PC-3 (cell line): ENCODE results near the gene ANO4. TPM values are rescaled to one million over a fixed set of nuclear protein-coding genes. Genes with fewer than 3 reads are reported as not detected.
A peak's percentile ranks its signal among the peaks of the same experiment; 100 is the strongest.

ENCODE experiments used
- ATAC-seq: fragments of 200-7000 bp; cut with Tn5 transposase; 2 replicates; pipeline ENCODE4 v1.9.1; 2020; ENCODE audit warnings: mild to moderate bottlenecking, moderate library complexity
- BruUV-seq: library from RNA; stranded (reverse); fragments of 400-500 nt; replicated peaks from 2 replicates; lab custom pipeline; 2021; lab: Mats Ljungman, UMichigan
- CTCF ChIA-PET: fragments of 300-600 bp; sonication (Branson Sonifier 250); formaldehyde crosslinking; loops from one replicate; lab custom pipeline; 2022; ENCODE audit warnings: antibody characterized with exemption; lab: Charles Lee
- POLR2A ChIA-PET: fragments of 300-600 bp; sonication (Branson Sonifier 250); formaldehyde crosslinking; loops from one replicate; lab custom pipeline; 2022; ENCODE audit warnings: antibody characterized with exemption; ENCODE audit not compliant: unreplicated experiment; lab: Charles Lee
- DNase-seq: peaks from one replicate; pipeline ENCODE4 v3.0.0-alpha.2; 2015
- H2AFZ ChIP-seq: fragments of 300-600 bp; sonication (generic); 2 replicates; pipeline ENCODE4 v1.6.0; 2016; ENCODE audit warnings: antibody characterized with exemption, low read length
- H3F3A ChIP-seq: fragments of 300-600 bp; sonication (generic); one replicate; pipeline ENCODE4 v1.6.0; 2017; ENCODE audit warnings: antibody characterized with exemption, low read length, control low read depth, mild to moderate bottlenecking; ENCODE audit not compliant: unreplicated experiment
- H3K27ac ChIP-seq: fragments of 300-600 bp; sonication (generic); 2 replicates; pipeline ENCODE4 v1.5.1; 2016; ENCODE audit warnings: mild to moderate bottlenecking, low read length
- H3K27me3 ChIP-seq: fragments of 300-600 bp; sonication (generic); 2 replicates; pipeline ENCODE4 v1.6.1; 2016; ENCODE audit warnings: low read length, mixed read lengths
- H3K36me3 ChIP-seq: fragments of 300-600 bp; sonication (generic); 2 replicates; pipeline ENCODE4 v1.6.1; 2016; ENCODE audit warnings: low read depth, mixed run types, low read length, mixed read lengths
- H3K4me1 ChIP-seq: fragments of 300-600 bp; sonication (generic); 2 replicates; pipeline ENCODE4 v1.5.1; 2016; ENCODE audit warnings: low read length; ENCODE audit not compliant: insufficient read depth
- H3K4me2 ChIP-seq: fragments of 300-600 bp; sonication (generic); 2 replicates; pipeline ENCODE4 v1.6.0; 2016; ENCODE audit warnings: low read length
- H3K4me3 ChIP-seq: fragments of 300-600 bp; sonication (generic); 2 replicates; pipeline ENCODE4 v1.5.1; 2016; ENCODE audit warnings: mild to moderate bottlenecking, low read length, mixed read lengths
- H3K79me2 ChIP-seq: fragments of 300-600 bp; sonication (generic); 2 replicates; pipeline ENCODE4 v1.6.1; 2017; ENCODE audit warnings: low read length, mixed read lengths
- H3K9ac ChIP-seq: fragments of 300-600 bp; sonication (generic); 2 replicates; pipeline ENCODE4 v1.6.0; 2016; ENCODE audit warnings: mild to moderate bottlenecking, low read length
- H3K9me2 ChIP-seq: fragments of 300-600 bp; sonication (generic); replicated peaks from 2 replicates; pipeline ENCODE4 v1.6.1; 2016; ENCODE audit warnings: mixed run types, low read length, mixed read lengths
- H3K9me3 ChIP-seq: fragments of 300-600 bp; sonication (generic); 2 replicates; pipeline ENCODE4 v1.6.1; 2016; ENCODE audit warnings: low read length, mixed read lengths
- H4K20me1 ChIP-seq: fragments of 300-600 bp; sonication (generic); 2 replicates; pipeline ENCODE4 v1.6.1; 2016; ENCODE audit warnings: low read length, mixed read lengths
- EZH2 ChIP-seq: fragments of 300-600 bp; sonication (generic); IDR thresholded peaks from one replicate; pipeline ENCODE4 v1.6.1; 2017; ENCODE audit warnings: antibody characterized with exemption, mild to moderate bottlenecking, low read length; ENCODE audit not compliant: unreplicated experiment
- EZH2phosphoT487 ChIP-seq: fragments of 300-600 bp; sonication (generic); IDR thresholded peaks from 2 replicates; pipeline ENCODE4 v1.6.1; 2018; ENCODE audit warnings: mild to moderate bottlenecking, antibody characterized with exemption, low read length, borderline replicate concordance
- intact Hi-C: fragments of 100-400 bp; cut with micrococcal nuclease; formaldehyde crosslinking; loops from 2 replicates; pipeline ENCODE4 v1.9.0; 2023
- total RNA-seq: library from RNA; depleted of rRNA; stranded (reverse); fragments of >200 nt; gene quantifications from 2 replicates; pipeline ENCODE4 v1.2.3, GENCODE V29; 2014
- TF ChIP-seq, protein P1 (sequence below): fragments of 300-600 bp; sonication (generic); conservative IDR thresholded peaks from 2 replicates; pipeline ENCODE4 v1.5.1; 2017; ENCODE audit warnings: antibody characterized with exemption, low read depth, mild to moderate bottlenecking, low read length

The ANO4 gene
- total RNA-seq, 1 experiment from 2014 or later = not detected

DNA sequence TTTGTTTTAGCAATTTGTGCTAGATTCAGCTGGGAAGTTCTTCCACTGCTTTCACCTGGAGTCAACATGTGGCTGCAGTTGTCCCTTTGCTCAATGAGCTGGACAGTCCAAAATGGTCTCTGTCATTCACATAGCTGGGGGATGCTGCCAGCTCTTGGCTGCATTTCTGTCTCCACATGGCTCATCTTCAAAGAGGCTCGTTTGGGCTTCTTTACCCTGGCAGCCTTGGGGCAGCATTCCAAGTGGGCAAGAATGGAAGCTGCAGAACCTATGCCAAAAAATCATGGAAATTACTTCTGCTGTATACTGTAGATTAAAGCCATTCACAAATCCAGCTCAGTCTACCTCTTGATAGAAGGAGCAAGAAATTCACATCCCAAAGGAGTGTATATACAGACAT lies 216.3 kb downstream of the ANO4 start:
- no peaks in the 10 kb centered on the region for H3K27me3 ChIP-seq
- no peak overlapping the region for H3K4me2 ChIP-seq
- H3K27ac ChIP-seq = no peak overlapping the region
- no peak for TF ChIP-seq EZH2
- TF ChIP-seq, protein P1, sequence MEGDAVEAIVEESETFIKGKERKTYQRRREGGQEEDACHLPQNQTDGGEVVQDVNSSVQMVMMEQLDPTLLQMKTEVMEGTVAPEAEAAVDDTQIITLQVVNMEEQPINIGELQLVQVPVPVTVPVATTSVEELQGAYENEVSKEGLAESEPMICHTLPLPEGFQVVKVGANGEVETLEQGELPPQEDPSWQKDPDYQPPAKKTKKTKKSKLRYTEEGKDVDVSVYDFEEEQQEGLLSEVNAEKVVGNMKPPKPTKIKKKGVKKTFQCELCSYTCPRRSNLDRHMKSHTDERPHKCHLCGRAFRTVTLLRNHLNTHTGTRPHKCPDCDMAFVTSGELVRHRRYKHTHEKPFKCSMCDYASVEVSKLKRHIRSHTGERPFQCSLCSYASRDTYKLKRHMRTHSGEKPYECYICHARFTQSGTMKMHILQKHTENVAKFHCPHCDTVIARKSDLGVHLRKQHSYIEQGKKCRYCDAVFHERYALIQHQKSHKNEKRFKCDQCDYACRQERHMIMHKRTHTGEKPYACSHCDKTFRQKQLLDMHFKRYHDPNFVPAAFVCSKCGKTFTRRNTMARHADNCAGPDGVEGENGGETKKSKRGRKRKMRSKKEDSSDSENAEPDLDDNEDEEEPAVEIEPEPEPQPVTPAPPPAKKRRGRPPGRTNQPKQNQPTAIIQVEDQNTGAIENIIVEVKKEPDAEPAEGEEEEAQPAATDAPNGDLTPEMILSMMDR = no peak
- TF ChIP-seq EZH2phosphoT487 = no peak
- H3K9me3 ChIP-seq = peaks cover 19% of the 10 kb centered on the region; the same call in 1 of the 2 replicates
- no peak overlapping the region for H3K9ac ChIP-seq
- no peaks in the 10 kb centered on the region for H3K9me2 ChIP-seq
- no peaks in the 10 kb centered on the region for H3K4me1 ChIP-seq
- no peak for DNase-seq
- ChIA-PET POLR2A (no interaction called here), CTCF (no interaction called here)
- no peak overlapping the region for H3K4me3 ChIP-seq
- H2AFZ ChIP-seq = no peak overlapping the region
- H4K20me1 ChIP-seq = no peaks in the 10 kb centered on the region
- ATAC-seq = no peak
- no peaks in the 10 kb centered on the region for H3K36me3 ChIP-seq
- no TSS peak for BruUV-seq
- H3F3A ChIP-seq = no peaks in the 10 kb centered on the region
- H3K79me2 ChIP-seq = no peaks in the 10 kb centered on the region
- intact Hi-C loops = no loop called here

DNA sequence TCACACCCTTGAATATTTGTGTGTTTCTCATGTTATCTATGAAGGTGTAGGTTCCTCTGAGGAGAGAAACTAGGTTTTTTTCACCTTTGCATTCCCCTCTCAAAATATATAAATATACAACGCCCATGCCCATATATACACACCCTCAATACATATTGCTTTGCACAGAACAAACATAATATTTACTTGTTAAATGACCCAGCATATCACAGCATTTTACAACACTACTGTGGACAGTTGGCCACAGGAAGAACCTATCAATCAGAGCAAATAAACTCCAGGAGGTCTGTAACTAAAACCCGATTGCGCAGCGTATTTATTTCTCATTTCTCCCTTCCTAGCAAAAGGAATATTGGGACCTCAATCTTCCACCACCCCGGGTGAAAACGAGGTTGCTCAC lies 219.4 kb downstream of the ANO4 start:
- DNase-seq = peak; percentile 40
- no peak overlapping the region for H3K4me3 ChIP-seq
- H3K36me3 ChIP-seq = no peaks in the 10 kb centered on the region
- CTCF ChIA-PET = no interaction called here
- no peak for ATAC-seq
- POLR2A ChIA-PET = no interaction called here
- intact Hi-C loops = no loop called here
- no peaks in the 10 kb centered on the region for H3F3A ChIP-seq
- H3K9ac ChIP-seq = no peak overlapping the region
- H3K4me1 ChIP-seq = peaks cover 12% of the 10 kb centered on the region
- peak overlapping the region; percentile 42; the same call in 1 of the 2 replicates for H2AFZ ChIP-seq
- 0 out of 2 replicates have a peak overlapping the region, but pooled peaks have one; percentile 24 for H3K4me2 ChIP-seq
- TF ChIP-seq EZH2 (no peak), EZH2phosphoT487 (no peak)
- TF ChIP-seq, protein P1 = no peak
- no peaks in the 10 kb centered on the region for H3K9me2 ChIP-seq
- BruUV-seq = no TSS peak
- H3K9me3 ChIP-seq = peaks cover 17% of the 10 kb centered on the region; the same call in 1 of the 2 replicates
- H3K27ac ChIP-seq = no peak overlapping the region
- H4K20me1 ChIP-seq = no peaks in the 10 kb centered on the region
- H3K79me2 ChIP-seq = no peaks in the 10 kb centered on the region
- no peaks in the 10 kb centered on the region for H3K27me3 ChIP-seq

DNA sequence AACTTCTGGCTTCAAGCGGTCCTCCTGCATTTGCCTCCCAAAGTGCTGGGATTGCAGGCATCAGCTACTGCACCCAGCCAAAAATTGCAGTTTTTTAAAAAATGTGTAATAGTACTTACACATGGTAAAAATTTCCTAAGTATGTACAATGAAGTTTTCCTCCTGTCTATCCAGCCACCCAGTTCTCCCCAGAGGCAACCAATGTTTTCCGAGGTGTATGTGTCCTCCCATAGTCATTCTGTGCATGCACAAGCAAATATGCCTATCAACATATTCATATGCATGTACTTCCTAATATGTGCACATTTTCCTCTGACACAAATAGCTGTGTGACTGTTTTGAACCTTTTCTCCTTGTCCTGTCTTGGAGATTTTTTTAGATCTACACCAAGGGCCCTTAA lies 220.5 kb downstream of the ANO4 start:
- H3K27me3 ChIP-seq = no peaks in the 10 kb centered on the region
- no peaks in the 10 kb centered on the region for H4K20me1 ChIP-seq
- ATAC-seq (no peak), DNase-seq (no peak)
- H3K36me3 ChIP-seq = no peaks in the 10 kb centered on the region
- no TSS peak for BruUV-seq
- no peak overlapping the region for H3K4me2 ChIP-seq
- POLR2A ChIA-PET = no interaction called here
- 0 out of 2 replicates have a peak, but pooled peaks cover 7% of the 10 kb centered on the region for H3K9me3 ChIP-seq
- no peaks in the 10 kb centered on the region for H3K9me2 ChIP-seq
- CTCF ChIA-PET = no interaction called here
- H3K79me2 ChIP-seq = no peaks in the 10 kb centered on the region
- H3K4me1 ChIP-seq = peaks cover 22% of the 10 kb centered on the region
- no peak overlapping the region for H3K9ac ChIP-seq
- no peak overlapping the region for H3K4me3 ChIP-seq
- H3K27ac ChIP-seq = no peak overlapping the region
- no peak for TF ChIP-seq EZH2
- TF ChIP-seq, protein P1 = no peak
- no peaks in the 10 kb centered on the region for H3F3A ChIP-seq
- intact Hi-C loops = no loop called here
- H2AFZ ChIP-seq = no peak overlapping the region
